Hematopoietic multipotent progenitor cell treated with erythropoietin and hydrocortisone succinate and interleukin-3 and kit ligand, for 15 days (in vitro differentiated cells): ENCODE results near the gene CHKA.

Experiments used
- DNase-seq: peaks from one replicate; pipeline ENCODE4 v3.0.0-alpha.2; 2015; ENCODE audit warnings: low spot score

CHKA gene

GRCh38 chr11:68071281-68072048 lies 49.7 kb downstream of the CHKA start:
- no peak for DNase-seq

- DNase-seq = no peak
Observed at GRCh38 chr11:68067991-68068390, 53.2 kb downstream of the CHKA start.

- no peak for DNase-seq
Observed at GRCh38 chr11:68066742-68067141, 54.4 kb downstream of the CHKA start.

- DNase-seq = no peak
Observed at GRCh38 chr11:68065841-68066240, 55.3 kb downstream of the CHKA start.

- DNase-seq = no peak
Observed at GRCh38 chr11:68064926-68065325, 56.3 kb downstream of the CHKA start.

GRCh38 chr11:68061508-68061907 lies 59.7 kb downstream of the CHKA start:
- DNase-seq = no peak

- DNase-seq = no peak
Observed at GRCh38 chr11:68057807-68058206, 63.4 kb downstream of the CHKA start.

GRCh38 chr11:68056317-68057285 lies 64.6 kb downstream of the CHKA start:
- no peak for DNase-seq

- DNase-seq = no peak
Observed at GRCh38 chr11:68053981-68054812, 67.0 kb downstream of the CHKA start.

- DNase-seq = no peak
Observed at GRCh38 chr11:68053117-68053516, 68.1 kb downstream of the CHKA start.

- DNase-seq = no peak
Observed at GRCh38 chr11:68052137-68052873, 68.9 kb downstream of the CHKA start.

- DNase-seq = no peak
Observed at GRCh38 chr11:68051191-68052136, 69.7 kb downstream of the CHKA start.

- no peak for DNase-seq
Observed at GRCh38 chr11:68050371-68050841, 70.8 kb downstream of the CHKA start.

- no peak for DNase-seq
Observed at GRCh38 chr11:68049509-68050370, 71.4 kb downstream of the CHKA start.

GRCh38 chr11:68048681-68049508 lies 72.3 kb downstream of the CHKA start:
- DNase-seq = no peak

GRCh38 chr11:68047437-68048290 lies 73.5 kb downstream of the CHKA start:
- DNase-seq = no peak

- DNase-seq = no peak
Observed at GRCh38 chr11:68044898-68045351, 76.3 kb downstream of the CHKA start.
